Ramos (cell line): ENCODE measurements around the gene LDHAL6B.
"Not testable (repeated sequence)": the region's sequence is repeated elsewhere in the genome, so short reads cannot be mapped to it uniquely, and the experiment has no call there.

ENCODE experiments used
- in situ Hi-C: fragments of 300-500 bp; cut with MboI; formaldehyde crosslinking; loops from one replicate; pipeline ENCODE4 v1.14.3; 2022; ENCODE audit warnings: low sequenced_read_pairs; ENCODE audit not compliant: unreplicated experiment

The LDHAL6B gene

GRCh38 chr15:59206623-59207183 is at the start of gene LDHAL6B:
LDHAL6B (plus strand) TSS chr15:59206843; CDS start chr15:59206941, 98 bp downstream.
- in situ Hi-C loops: no loop called here

GRCh38 chr15:59157396-59157795 is 49.2 kb upstream of the LDHAL6B start:
- in situ Hi-C loops: no loop called here

- in situ Hi-C loops: no loop called here
Observed at GRCh38 chr15:59157840-59158700, 48.6 kb upstream of the LDHAL6B start.

GRCh38 chr15:59158701-59159034 is 48.0 kb upstream of the LDHAL6B start:
- in situ Hi-C loops: no loop called here

- in situ Hi-C loops: no loop called here
Observed at GRCh38 chr15:59159210-59159609, 47.4 kb upstream of the LDHAL6B start.

- in situ Hi-C loops: no loop called here
Observed at GRCh38 chr15:59160880-59161593, 45.6 kb upstream of the LDHAL6B start.

- in situ Hi-C loops: not testable (repeated sequence)
Observed at GRCh38 chr15:59162080-59162479, 44.6 kb upstream of the LDHAL6B start.

- in situ Hi-C loops: no loop called here
Observed at GRCh38 chr15:59165726-59166125, 40.9 kb upstream of the LDHAL6B start.

- in situ Hi-C loops: no loop called here
Observed at GRCh38 chr15:59166166-59166565, 40.5 kb upstream of the LDHAL6B start.

GRCh38 chr15:59166601-59167265 is 39.9 kb upstream of the LDHAL6B start:
- in situ Hi-C loops: no loop called here

- in situ Hi-C loops: no loop called here
Observed at GRCh38 chr15:59168536-59168935, 38.1 kb upstream of the LDHAL6B start.

- in situ Hi-C loops: no loop called here
Observed at GRCh38 chr15:59169251-59169708, 37.4 kb upstream of the LDHAL6B start.

GRCh38 chr15:59170295-59171066 is 36.2 kb upstream of the LDHAL6B start:
- in situ Hi-C loops: no loop called here

GRCh38 chr15:59171067-59171397 is 35.6 kb upstream of the LDHAL6B start:
- in situ Hi-C loops: no loop called here

- in situ Hi-C loops: no loop called here
Observed at GRCh38 chr15:59172289-59172901, 34.2 kb upstream of the LDHAL6B start.

- in situ Hi-C loops: no loop called here
Observed at GRCh38 chr15:59173194-59173593, 33.4 kb upstream of the LDHAL6B start.

GRCh38 chr15:59174151-59174834 is 32.4 kb upstream of the LDHAL6B start:
- in situ Hi-C loops: no loop called here

GRCh38 chr15:59174835-59175831 is 31.5 kb upstream of the LDHAL6B start:
- in situ Hi-C loops: no loop called here
